Inferior parietal cortex (tissue), 1 donor: Measurements from ENCODE around the gene GLRX.

Source experiments
- DNase-seq: peaks from one replicate; pipeline ENCODE4 v3.0.0-alpha.2; 2016; ENCODE audit errors: extremely low spot score

Gene GLRX

GRCh38 chr5:95780597-95780996, 41.9 kb downstream of the GLRX start:
- DNase-seq: peak; percentile 15

- DNase-seq: no peak
These were observed 42.9 kb downstream of the GLRX start for GRCh38 chr5:95779611-95780010.

- no peak for DNase-seq
These were observed 43.7 kb downstream of the GLRX start for GRCh38 chr5:95778713-95779436.

GRCh38 chr5:95777441-95777840, 45.1 kb downstream of the GLRX start:
- DNase-seq: no peak

- DNase-seq: no peak
These were observed 49.0 kb downstream of the GLRX start for GRCh38 chr5:95773335-95774059.

- no peak for DNase-seq
These were observed 50.6 kb downstream of the GLRX start for GRCh38 chr5:95771892-95772291.

- DNase-seq: no peak
These were observed 51.5 kb downstream of the GLRX start for GRCh38 chr5:95770830-95771708.

- no peak for DNase-seq
These were observed 53.8 kb downstream of the GLRX start for GRCh38 chr5:95768731-95769130.

- no peak for DNase-seq
These were observed 58.6 kb downstream of the GLRX start for GRCh38 chr5:95763941-95764340.
